GDM1 (cell line): ENCODE measurements around the gene PDS5A.
"Not testable (repeated sequence)": the region's sequence is repeated elsewhere in the genome, so short reads cannot be mapped to it uniquely, and the experiment has no call there.

Source experiments
- DNase-seq: peaks from one replicate; lab custom pipeline; 2025; lab: John Stamatoyannopoulos, UW

Gene PDS5A

GRCh38 chr4:39961311-39961877, 16.3 kb downstream of the PDS5A start:
- no peak for DNase-seq

DNA sequence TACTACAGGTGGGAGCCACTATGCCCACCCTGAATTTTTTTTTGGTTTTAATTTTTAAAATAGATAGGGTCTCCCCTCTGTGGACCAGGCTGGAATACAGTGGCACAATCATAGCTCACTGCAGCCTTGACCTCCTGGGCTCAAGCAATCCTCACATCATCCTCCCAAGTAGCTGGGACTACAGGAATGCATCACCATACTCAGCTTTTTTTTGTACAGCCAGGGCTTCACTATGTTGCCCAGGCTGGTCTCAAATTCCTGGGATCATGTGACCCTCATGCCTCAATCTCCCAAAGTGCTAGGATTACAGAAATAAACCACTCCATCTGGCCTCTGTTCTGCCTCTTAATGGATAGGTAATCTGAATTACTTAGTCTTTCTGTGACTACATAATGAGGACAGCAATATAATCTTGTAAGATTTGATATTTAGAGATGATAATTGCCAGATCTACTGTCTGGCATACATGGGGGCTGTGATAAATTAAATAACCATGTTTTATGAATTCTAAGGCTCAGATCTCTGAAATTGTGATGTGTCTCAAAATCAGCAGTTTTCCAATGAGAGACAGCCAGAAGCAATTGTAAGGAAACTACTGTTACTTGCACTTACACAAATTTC, 26.7 kb downstream of the PDS5A start:
- no peak for DNase-seq

GRCh38 chr4:39947963-39948362, 29.7 kb downstream of the PDS5A start:
- no peak for DNase-seq

- no peak for DNase-seq
These were observed 30.3 kb downstream of the PDS5A start for GRCh38 chr4:39947417-39947816.

DNA sequence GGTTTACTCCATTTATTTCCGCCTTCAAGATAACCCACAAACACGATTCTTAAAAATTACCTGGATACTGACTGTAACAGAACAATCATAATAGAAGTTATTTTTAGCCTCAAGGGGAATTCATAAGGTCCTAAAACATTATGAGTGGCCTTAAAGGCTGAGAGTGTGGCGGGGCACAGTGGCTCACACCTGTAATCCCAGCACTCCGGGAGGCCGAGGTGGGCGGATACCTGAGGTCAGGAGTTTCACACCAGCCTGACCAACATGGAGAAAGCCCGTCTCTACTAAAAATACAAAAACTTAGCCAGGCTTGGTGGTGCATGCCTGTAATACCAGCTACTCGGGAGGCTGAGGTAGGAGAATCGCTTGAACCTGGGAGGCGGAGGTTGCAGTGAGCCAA, 33.5 kb downstream of the PDS5A start:
- DNase-seq: not testable (repeated sequence)

GRCh38 chr4:39942507-39942906, 35.2 kb downstream of the PDS5A start:
- DNase-seq: no peak

DNA sequence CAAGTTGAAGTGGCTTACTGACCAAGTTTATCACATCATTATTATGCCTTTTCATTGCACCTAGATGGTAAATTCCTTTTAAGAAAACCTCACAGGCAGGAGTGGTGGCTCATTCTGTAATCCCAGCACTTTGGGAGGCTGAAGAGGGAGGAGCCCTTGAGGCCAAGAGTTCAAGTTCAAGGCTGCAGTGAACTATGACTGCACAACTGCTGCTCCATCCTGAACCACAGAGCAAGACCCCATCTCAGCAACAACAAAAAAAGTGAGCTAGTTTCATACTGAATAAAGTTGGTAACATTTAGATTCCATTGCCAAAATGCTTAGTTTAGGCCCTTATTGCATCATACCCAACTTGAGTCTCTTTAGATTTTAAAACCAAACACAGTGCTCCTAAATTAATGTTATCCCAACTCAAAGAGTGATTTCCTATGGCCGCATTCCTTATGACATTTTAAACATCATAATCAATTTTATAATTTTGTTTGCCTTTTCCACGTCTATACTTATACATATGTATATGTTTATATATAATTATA, 36.0 kb downstream of the PDS5A start:
- no peak for DNase-seq

DNA sequence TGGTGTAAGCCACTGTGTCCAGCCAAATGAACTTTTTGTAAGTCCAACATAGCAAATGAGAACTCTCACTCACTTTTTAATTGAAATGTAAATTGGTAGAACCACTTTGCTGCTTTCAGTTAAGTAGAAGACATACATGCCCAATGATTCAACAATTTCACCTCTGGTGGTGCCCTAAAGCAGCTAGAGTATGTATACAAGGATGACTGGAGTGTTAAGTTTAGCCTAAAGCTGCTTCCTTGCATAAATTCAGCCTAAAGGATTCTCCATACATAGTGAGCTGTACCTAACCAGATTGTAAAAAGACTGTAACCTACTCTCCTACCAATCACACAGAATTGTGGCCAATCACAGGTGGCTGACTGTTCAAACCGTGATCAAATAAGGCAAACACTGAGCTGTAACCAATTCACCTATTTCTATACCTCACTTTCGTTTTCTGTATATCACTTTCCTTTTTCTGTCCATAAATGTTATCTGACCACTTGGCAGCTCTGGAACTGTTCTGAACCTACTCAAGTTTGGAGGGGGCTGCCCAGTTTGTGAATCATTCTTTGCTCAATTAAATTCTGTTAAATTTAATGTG, 39.9 kb downstream of the PDS5A start:
- no peak for DNase-seq

DNA sequence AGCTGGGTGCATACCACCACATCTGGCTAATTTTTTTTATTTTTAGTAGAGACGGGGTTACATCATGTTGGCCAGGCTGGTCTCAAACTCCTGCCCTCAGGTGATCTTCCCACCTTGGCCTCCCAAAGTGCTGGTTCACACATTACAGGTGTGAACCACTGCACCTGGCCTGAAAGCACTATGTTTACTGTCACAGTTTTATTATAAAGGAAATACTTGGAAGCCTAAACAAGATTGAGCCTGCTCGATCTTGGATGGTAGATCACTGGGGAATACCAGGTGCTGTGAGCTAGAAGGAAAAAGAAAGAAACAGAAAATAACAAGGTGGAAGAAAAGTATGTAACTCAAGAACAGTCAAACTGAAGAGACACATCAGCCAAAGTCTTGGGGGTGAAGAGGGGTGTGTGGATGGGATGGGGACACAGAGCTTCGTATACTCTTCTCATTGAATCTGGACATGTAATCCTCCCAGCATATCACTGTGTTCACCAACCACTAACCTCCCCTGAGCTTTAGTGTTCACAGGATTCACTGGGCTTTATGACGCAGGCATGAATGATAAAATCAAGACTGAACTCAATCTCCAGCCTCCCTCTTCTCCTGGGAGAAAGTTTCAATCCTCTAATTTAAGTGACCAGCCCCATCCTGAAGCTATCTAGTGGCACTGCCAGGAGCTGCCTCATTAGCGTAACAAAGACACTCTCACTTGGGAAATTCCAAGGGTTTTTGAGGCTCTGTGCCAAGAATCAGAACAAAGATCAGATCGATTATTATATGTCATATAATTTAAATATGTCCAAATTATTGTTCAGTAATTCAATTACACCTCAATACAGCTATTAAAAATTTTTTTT, 40.9 kb downstream of the PDS5A start:
- no peak for DNase-seq

GRCh38 chr4:39933671-39934590, 43.8 kb downstream of the PDS5A start:
- no peak for DNase-seq

DNA sequence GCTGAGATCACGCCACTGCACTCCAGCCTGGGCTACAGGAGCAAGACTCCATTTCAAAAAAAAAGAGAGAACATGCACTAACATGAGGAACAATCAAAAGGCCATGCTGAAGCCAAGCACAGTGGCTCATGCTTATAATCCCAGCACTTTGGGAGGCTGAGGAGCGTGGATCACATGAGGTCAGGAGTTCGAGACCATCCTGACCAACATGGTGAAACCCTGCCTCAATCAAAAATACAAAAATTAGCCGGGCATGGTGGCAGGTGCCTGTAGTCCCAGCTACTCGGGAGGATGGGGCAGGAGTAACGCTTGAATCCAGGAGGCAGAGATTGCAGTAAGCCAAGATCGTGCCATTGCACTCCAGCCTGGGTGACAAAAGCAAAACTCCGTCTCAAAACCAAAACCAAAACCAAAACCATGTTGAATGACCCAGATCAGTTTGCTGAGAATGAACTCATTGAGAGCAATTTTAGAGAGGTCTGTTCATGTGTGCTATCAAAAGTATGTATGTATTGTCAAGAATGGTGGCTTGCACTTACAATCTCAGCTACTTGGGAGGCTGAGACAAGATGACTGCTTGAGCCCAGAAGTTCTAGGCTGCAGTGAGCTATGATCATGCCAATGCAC, 44.8 kb downstream of the PDS5A start:
- DNase-seq: no peak

DNA sequence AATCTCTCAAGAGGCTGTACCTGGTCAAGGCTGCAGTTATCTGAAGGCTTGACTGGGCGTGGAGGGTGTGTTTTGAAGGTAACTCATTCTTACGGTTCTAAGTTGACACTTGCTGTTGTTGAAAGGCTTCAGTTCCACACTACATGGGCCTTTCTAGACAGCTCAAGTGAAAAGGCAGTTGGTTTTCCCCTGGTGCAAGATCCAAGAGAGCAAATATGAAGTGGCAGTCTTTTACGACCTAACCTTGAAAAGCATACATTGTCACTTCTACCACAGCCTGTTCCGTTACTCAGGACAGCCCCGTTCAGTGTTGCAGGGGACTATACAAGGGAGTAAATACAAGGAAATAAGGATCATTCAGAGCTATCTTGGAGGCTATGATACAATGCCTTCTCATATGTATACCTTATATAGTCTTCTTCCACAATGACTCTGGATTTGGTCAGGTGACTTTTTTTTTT, 46.2 kb downstream of the PDS5A start:
- no peak for DNase-seq

DNA sequence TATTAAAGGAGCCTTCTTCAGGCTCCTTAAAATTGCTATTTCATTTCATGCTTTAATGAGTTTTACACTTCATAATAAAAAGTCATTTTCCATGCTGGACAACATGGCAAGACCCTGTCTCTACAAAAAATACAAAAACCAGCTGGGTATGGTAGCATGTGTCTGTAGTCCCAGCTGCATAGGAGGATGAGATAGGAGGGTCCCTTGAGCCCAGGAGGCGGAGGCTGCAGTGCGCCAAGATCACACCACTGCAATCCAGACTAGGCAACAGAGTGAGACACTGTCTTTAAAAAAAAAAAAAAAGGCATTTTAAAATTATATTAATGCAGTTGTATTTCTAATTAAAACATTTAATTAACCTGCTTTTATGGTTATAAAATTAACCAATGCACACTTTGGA, 49.2 kb downstream of the PDS5A start:
- DNase-seq: no peak

- DNase-seq: no peak
These were observed 53.7 kb downstream of the PDS5A start for GRCh38 chr4:39924014-39924413.

DNA sequence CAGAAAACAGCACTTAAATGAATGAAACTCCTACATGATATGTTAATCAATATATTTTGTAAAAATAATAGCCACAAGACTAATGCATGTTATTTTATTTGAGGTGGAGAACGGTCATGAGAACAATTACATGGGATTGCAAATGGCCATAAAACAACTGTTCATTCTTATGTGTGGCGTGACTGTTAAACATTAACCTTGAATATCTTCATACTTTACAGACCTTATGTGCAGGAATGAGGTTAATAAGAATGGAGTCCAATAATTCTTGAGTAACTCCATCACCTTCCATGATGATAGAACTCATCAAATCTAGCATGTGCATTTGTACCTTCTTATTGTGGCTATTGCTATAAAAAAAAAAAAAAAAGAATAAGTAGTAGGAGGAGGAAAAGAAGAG, 55.3 kb downstream of the PDS5A start:
- no peak for DNase-seq

DNA sequence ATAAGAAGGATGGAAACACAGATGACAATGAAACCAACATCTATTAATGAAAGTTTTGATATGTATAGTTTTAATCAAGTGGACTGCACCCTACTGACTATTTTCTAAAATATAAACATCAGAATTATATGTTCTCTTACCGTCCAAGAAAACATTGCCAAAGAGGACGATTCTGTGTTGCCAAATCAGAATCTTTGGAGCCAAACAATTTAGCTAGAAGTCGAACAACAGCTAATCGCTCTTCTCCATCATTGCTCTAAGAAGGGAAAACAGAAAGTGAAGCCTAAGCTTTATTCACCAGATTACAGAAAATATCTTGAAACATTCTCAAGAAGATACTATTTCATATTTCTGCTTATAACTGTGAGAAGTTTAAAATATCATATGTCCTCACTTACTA, 64.2 kb downstream of the PDS5A start:
- DNase-seq: no peak

DNA sequence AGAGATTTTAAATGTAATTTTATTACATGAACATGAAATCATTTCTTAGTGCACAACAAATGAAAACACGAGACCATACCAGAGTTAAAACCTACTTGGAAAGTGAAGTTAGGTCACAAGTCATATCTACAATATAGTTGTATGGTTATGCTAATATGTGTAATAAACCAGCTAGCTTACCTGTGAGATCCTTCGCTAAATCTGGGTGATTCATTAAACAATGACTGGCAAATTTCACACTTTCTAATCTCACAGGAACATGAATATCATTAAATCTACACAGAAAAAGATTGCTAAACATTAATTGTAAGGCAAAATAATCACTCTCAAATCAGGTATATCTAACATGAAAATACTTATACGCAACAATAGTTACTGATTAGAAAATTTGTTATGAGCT, 67.6 kb downstream of the PDS5A start:
- no peak for DNase-seq

DNA sequence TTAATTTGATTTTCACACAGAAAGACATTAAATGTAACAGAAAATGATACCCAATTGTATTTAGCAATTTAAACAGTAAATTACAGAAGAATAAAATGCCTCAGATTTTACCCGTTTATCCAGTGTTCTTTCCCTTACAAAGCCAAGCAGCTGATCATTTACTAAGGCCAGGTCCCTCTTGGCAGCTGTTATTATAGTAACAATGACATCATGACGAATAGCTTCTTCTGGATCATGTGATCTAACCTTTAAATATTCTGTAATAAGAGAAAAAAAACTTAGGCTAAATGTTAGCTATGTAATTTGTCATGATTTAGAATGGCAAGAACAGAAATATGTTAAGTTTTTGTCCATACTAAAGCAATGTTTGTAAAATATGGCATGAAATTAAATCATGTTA, 69.4 kb downstream of the PDS5A start:
- no peak for DNase-seq

- DNase-seq: no peak
These were observed 72.1 kb downstream of the PDS5A start for GRCh38 chr4:39905656-39906055.

- DNase-seq: not testable (repeated sequence)
These were observed 72.7 kb downstream of the PDS5A start for GRCh38 chr4:39905019-39905418.

- no peak for DNase-seq
These were observed 76.7 kb downstream of the PDS5A start for GRCh38 chr4:39900966-39901365.
